HEK293T (cell line): Measurements from ENCODE around the gene ADH7.

Experiments
- CTBP1 ChIP-seq: fragments of 450-650 bp; IDR thresholded peaks from 2 replicates; pipeline ENCODE4 v1.6.1; 2016; ENCODE audit warnings: borderline replicate concordance
- FOXK2 ChIP-seq: fragments of 450-650 bp; IDR thresholded peaks from 2 replicates; pipeline ENCODE4 v1.6.1; 2016; ENCODE audit warnings: mild to moderate bottlenecking
- SP1 ChIP-seq: fragments of 450-650 bp; IDR thresholded peaks from 2 replicates; pipeline ENCODE4 v1.6.1; 2017
- ZNF384 ChIP-seq: fragments of 450-650 bp; IDR thresholded peaks from 2 replicates; pipeline ENCODE4 v1.6.1; 2016

- TF ChIP-seq ZNF384 (no peak), SP1 (no peak), FOXK2 (no peak), CTBP1 (no peak)
These were observed 2.0 kb upstream of the ADH7 start for GRCh38 chr4:99436976-99437722.
